OCI-LY3 (cell line): ENCODE data around the gene SLC6A20.

Experiments used
- H2AFZ ChIP-seq: fragments of 200-600, 300-600 bp; shearing (Covaris generic); 2 replicates; pipeline ENCODE4 v1.6.0; 2014; ENCODE audit warnings: antibody characterized with exemption, low read depth, low read length
- H3K27ac ChIP-seq: fragments of 200-600, 300-600 bp; sonication (generic); 2 replicates; pipeline ENCODE4 v1.5.1; 2014; ENCODE audit warnings: mild to moderate bottlenecking, low read length, moderate library complexity, mixed read lengths
- H3K27me3 ChIP-seq: fragments of 200-600, 300-600 bp; sonication (generic); 2 replicates; pipeline ENCODE4 v1.6.1; 2014; ENCODE audit warnings: low read depth, low read length, mixed read lengths
- H3K36me3 ChIP-seq: fragments of 200-600, 300-600 bp; sonication (generic); replicated peaks from 2 replicates; pipeline ENCODE3; 2014; ENCODE audit warnings: low read depth, low read length, mixed read lengths
- H3K4me1 ChIP-seq: fragments of 300-600, 200-600 bp; sonication (generic); 2 replicates; pipeline ENCODE4 v1.6.1; 2014; ENCODE audit warnings: low read length, mixed read lengths
- H3K4me2 ChIP-seq: fragments of 200-600, 300-600 bp; sonication (generic); 2 replicates; pipeline ENCODE4 v1.6.1; 2014; ENCODE audit warnings: low read length, mixed read lengths
- H3K4me3 ChIP-seq: fragments of 300-600, 200-600 bp; sonication (generic); 2 replicates; pipeline ENCODE4 v1.5.1; 2014; ENCODE audit warnings: antibody characterized with exemption, mild to moderate bottlenecking, low read length, moderate library complexity
- H3K79me2 ChIP-seq: fragments of 300-600, 200-600 bp; shearing (Covaris generic); 2 replicates; pipeline ENCODE4 v1.6.1; 2014; ENCODE audit warnings: mild to moderate bottlenecking, low read length, mixed read lengths
- H3K9ac ChIP-seq: fragments of 300-600, 200-600 bp; shearing (Covaris generic); 2 replicates; pipeline ENCODE4 v1.6.0; 2014; ENCODE audit warnings: mild to moderate bottlenecking, low read length, moderate library complexity
- H3K9me3 ChIP-seq: fragments of 200-600, 300-600 bp; shearing (Covaris generic); 2 replicates; pipeline ENCODE4 v1.6.1; 2014; ENCODE audit warnings: low read length, mixed read lengths; ENCODE audit not compliant: insufficient read depth
- H4K20me1 ChIP-seq: fragments of 200-600, 300-600 bp; sonication (generic); 2 replicates; pipeline ENCODE4 v1.6.1; 2016; ENCODE audit warnings: low read length, mixed read lengths; ENCODE audit not compliant: insufficient read depth
- EZH2phosphoT487 ChIP-seq: fragments of 200-600 bp; shearing (Covaris generic); IDR thresholded peaks from 2 replicates; pipeline ENCODE4 v1.6.1; 2018; ENCODE audit warnings: antibody characterized with exemption, mixed run types, low read depth
- TF ChIP-seq, protein P1 (sequence below): fragments of 200-600, 300-600 bp; sonication (generic); IDR thresholded peaks from 2 replicates; pipeline ENCODE4 v1.5.1; 2014; ENCODE audit warnings: antibody characterized with exemption, low read length, low read depth

SLC6A20 gene

GRCh38 chr3:45819543-45819942 lies 23.2 kb upstream of the SLC6A20 start:
- Histone ChIP-seq H3K4me1 (no peaks in the 10 kb centered on the region), H3K9ac (no peak overlapping the region), H3K9me3 (0 out of 2 replicates have a peak, but pooled peaks cover 3% of the 10 kb centered on the region), H3K27me3 (no peaks in the 10 kb centered on the region), H3K79me2 (no peaks in the 10 kb centered on the region), H4K20me1 (no peaks in the 10 kb centered on the region), H3K4me2 (no peak overlapping the region), H3K36me3 (no peaks in the 10 kb centered on the region), H3K27ac (no peak overlapping the region), H3K4me3 (no peak overlapping the region), H2AFZ (no peak overlapping the region)
- no peak for TF ChIP-seq EZH2phosphoT487
- TF ChIP-seq, protein P1, sequence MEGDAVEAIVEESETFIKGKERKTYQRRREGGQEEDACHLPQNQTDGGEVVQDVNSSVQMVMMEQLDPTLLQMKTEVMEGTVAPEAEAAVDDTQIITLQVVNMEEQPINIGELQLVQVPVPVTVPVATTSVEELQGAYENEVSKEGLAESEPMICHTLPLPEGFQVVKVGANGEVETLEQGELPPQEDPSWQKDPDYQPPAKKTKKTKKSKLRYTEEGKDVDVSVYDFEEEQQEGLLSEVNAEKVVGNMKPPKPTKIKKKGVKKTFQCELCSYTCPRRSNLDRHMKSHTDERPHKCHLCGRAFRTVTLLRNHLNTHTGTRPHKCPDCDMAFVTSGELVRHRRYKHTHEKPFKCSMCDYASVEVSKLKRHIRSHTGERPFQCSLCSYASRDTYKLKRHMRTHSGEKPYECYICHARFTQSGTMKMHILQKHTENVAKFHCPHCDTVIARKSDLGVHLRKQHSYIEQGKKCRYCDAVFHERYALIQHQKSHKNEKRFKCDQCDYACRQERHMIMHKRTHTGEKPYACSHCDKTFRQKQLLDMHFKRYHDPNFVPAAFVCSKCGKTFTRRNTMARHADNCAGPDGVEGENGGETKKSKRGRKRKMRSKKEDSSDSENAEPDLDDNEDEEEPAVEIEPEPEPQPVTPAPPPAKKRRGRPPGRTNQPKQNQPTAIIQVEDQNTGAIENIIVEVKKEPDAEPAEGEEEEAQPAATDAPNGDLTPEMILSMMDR = no peak

DNA sequence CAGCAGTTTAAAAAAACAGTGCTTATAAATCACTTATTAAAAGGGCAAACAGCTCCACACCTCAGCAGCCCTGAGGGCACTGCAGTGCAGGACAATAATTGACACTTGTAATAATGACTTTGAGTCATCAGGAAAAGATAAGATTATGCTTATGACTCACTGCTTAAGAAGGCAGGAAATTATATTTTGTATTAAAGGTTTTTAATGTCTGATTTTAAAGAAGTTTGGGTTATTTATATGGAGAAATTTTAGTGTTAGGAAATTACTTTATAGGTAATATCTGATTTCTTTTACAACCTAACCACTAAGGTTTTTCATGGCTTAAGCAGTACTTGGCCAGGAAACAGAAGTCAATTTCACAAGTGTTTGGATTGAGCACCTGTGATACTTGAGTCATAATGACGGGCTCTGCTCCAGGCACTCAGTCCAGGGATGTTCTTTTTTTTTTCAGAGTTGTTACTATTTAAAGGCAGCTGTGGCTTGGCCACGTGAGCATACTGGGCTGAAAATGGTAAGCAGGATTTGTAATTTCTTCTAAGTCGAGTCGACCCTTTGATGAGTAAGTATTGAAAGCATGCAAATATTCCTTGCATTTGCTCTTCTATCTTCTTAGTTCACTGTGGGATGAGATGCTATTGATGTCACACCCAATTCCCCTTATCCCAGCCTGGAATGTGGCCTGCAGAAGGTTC lies 21.6 kb upstream of the SLC6A20 start:
- no peaks in the 10 kb centered on the region for H3K36me3 ChIP-seq
- no peak for TF ChIP-seq EZH2phosphoT487
- TF ChIP-seq, protein P1 = no peak
- H3K27me3 ChIP-seq = no peaks in the 10 kb centered on the region
- H3K9ac ChIP-seq = no peak overlapping the region
- no peak overlapping the region for H3K4me3 ChIP-seq
- H3K4me2 ChIP-seq = no peak overlapping the region
- 0 out of 2 replicates have a peak, but pooled peaks cover 3% of the 10 kb centered on the region for H3K9me3 ChIP-seq
- H2AFZ ChIP-seq = no peak overlapping the region
- no peaks in the 10 kb centered on the region for H3K79me2 ChIP-seq
- H3K27ac ChIP-seq = no peak overlapping the region
- no peaks in the 10 kb centered on the region for H4K20me1 ChIP-seq
- no peaks in the 10 kb centered on the region for H3K4me1 ChIP-seq

DNA sequence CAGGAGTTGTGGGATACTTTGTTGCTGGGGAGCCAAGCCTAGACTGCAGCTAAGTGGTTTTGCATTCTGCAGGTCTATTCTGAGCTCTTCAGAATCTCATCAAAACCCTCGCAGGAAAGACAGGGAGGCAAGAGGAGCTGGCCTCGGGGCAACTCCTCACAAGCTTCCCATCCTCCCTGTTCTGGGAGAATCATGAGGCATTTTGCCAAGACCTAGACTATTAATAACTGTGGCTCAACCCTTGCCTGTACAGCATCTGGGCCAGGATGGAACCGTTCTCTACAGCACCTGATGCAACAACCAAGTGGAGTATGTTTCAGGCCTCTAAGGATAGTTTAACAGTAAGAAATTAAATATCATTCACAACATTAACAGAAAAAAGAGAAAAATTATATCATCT lies 20.2 kb upstream of the SLC6A20 start:
- Histone ChIP-seq H3K9me3 (0 out of 2 replicates have a peak, but pooled peaks cover 3% of the 10 kb centered on the region), H3K27me3 (no peaks in the 10 kb centered on the region), H3K9ac (no peak overlapping the region), H3K4me1 (no peaks in the 10 kb centered on the region), H3K79me2 (no peaks in the 10 kb centered on the region), H2AFZ (no peak overlapping the region), H3K4me2 (no peak overlapping the region), H3K4me3 (no peak overlapping the region), H3K27ac (no peak overlapping the region), H3K36me3 (no peaks in the 10 kb centered on the region), H4K20me1 (no peaks in the 10 kb centered on the region)
- TF ChIP-seq, protein P1 = no peak
- TF ChIP-seq EZH2phosphoT487 = no peak

- TF ChIP-seq, protein P1 = no peak
- TF ChIP-seq EZH2phosphoT487 = no peak
- no peak overlapping the region for H3K4me3 ChIP-seq
- no peak overlapping the region for H3K9ac ChIP-seq
- no peaks in the 10 kb centered on the region for H3K27me3 ChIP-seq
- no peaks in the 10 kb centered on the region for H3K4me1 ChIP-seq
- H3K36me3 ChIP-seq = no peaks in the 10 kb centered on the region
- H2AFZ ChIP-seq = no peak overlapping the region
- H4K20me1 ChIP-seq = no peaks in the 10 kb centered on the region
- no peaks in the 10 kb centered on the region for H3K79me2 ChIP-seq
- H3K27ac ChIP-seq = no peak overlapping the region
- no peak overlapping the region for H3K4me2 ChIP-seq
- H3K9me3 ChIP-seq = 0 out of 2 replicates have a peak, but pooled peaks cover 3% of the 10 kb centered on the region
Measured at GRCh38 chr3:45814322-45814721, 18.0 kb upstream of the SLC6A20 start.
